ENCODE data around the gene BABAM1.

BABAM1 gene

GRCh38 chr19:17304386-17305215 is 37.4 kb downstream of the BABAM1 start:
- no peak for DNase-seq

DNA sequence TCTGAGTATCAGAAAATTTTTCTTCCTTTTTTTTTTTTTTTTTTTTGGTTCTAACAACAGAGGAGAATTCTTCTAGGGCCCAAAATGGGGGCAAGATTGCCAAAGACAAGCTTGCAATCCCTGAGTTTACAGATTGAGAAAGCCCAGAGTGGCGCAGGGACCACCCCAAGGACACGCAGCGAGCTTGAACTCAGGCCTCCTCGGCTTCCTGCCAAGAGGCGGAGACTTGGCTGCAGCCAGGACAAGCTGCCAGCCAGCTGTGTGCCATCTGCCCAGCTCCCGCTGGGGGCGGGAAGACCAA is 37.9 kb downstream of the BABAM1 start:
- DNase-seq: no peak

GRCh38 chr19:17305517-17306284 is 38.5 kb downstream of the BABAM1 start, which contains the start of gene MRPL34:
Gene MRPL34, plus strand, starts transcription at chr19:17305872. Its CDS starts 21 bp downstream, at chr19:17305893.
- DNase-seq: peak; percentile 99

DNA sequence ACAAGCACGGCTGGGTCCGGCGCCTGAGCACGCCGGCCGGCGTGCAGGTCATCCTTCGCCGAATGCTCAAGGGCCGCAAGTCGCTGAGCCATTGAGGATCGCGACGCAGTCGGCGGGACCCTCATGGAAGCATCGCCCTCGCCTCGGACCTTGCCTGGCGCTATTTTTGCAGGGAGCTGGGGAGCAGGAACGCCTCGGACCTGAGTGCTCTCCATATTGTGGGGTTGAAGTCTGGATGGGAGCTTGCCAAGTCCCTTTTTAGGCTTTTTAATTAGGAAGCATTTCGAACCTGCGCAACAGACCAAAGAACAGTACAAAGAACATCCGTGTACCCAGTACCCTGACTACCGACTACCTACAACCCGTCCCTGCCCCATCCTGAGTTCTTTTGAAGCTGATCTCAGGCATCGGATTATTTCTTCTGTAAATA is 39.1 kb downstream of the BABAM1 start:
- no peak for DNase-seq

DNA sequence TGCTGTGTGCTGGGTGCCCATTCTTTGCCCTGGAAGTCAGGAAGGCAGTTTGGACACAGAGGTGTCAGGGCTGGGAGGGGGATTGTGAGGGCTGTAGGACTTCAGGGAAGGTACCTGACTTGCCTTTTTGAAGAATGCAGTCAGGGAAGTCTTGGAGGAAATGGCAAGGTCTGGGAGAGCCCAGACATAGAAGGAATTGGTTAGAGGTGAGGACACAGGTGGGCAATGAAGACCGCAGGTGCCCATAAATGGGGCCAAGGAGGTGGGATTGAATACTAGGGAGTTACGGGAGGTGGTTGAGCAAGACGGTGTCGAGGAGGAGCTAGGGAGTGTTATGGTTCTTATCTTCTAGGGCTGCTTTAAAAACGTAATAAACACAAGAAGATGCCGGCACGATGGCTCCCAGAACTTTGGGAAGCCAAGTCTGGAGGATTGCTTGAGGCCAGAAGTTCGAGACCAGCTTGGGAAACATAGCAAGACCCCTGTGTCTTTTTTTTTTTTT is 40.7 kb downstream of the BABAM1 start:
- no peak for DNase-seq

- DNase-seq: peak; percentile 100
Measured at GRCh38 chr19:17309198-17309964, 42.1 kb downstream of the BABAM1 start, which contains the start of gene DDA1. Gene DDA1, plus strand, starts transcription at chr19:17309563. Its CDS starts 92 bp downstream, at chr19:17309655.

- DNase-seq: no peak
Measured at GRCh38 chr19:17309965-17310461, 42.8 kb downstream of the BABAM1 start.

GRCh38 chr19:17311455-17312188 is 44.4 kb downstream of the BABAM1 start:
- no peak for DNase-seq

DNA sequence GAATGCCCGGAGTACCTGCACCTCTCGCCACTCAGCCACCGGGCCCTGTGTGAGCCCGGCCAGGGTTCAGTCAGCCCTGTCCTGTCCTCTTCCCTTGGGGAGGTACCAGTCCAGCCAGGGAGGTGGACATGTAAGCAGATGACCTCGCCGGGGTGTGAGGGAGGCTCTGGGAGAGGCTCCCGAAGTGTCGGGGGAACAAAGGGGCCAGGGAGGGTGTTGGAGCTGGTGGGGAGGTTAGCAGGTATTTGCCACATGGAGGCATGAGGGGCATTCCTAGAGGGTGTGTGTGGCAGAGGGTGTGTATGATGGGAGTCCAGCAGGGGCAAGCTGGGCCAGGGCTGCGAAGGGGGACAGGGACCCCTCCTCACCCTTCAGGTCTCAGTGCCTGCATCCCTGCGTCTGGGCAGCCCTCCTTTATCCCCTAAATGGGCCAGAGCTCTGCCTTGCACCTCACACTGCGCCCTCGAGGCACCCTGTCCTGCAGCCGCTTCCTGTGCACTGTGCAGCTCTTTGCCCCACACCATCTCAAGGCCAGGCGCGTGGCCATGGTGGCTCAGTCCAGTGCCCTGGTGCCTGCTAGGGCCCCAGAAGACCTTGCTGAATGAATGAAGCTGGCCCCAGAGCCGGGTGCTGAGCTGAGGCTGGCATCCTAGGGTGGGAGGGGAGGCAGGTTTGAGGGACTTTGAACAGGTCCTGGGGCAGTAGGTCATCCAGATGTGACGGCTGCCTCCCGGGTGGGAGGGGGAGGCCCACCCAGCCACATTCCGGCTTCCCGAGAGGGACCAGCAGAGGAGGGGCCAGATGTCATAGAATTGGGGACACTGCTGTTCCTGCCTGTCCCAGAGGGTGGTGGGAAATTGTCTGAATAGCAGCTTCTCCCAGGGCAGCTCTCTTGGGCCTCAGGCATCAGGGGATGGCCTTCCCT is 45.2 kb downstream of the BABAM1 start:
- no peak for DNase-seq

GRCh38 chr19:17314007-17314593 is 46.9 kb downstream of the BABAM1 start:
- no peak for DNase-seq

DNA sequence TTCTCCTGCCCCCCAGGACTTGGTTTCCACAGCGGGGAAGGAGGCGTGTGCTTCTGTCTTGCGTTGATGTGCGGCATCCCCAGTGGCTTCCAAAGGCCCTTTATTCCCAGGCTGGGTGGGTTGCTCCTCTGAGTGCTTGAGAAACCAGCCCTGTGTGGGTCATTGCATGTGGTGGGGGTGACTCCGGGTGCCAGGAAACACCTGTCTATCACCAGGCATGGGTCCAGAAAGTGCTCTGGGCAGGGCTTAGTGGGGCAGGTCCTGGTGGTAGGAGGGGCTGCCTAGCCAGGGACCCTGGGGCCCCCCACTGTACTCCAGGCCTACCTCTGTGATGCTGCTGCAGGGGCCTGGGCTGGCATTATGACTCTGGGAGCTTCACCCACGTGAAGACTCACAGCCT is 51.7 kb downstream of the BABAM1 start:
- DNase-seq: no peak

- no peak for DNase-seq
Measured at GRCh38 chr19:17319473-17320238, 52.4 kb downstream of the BABAM1 start.

DNA sequence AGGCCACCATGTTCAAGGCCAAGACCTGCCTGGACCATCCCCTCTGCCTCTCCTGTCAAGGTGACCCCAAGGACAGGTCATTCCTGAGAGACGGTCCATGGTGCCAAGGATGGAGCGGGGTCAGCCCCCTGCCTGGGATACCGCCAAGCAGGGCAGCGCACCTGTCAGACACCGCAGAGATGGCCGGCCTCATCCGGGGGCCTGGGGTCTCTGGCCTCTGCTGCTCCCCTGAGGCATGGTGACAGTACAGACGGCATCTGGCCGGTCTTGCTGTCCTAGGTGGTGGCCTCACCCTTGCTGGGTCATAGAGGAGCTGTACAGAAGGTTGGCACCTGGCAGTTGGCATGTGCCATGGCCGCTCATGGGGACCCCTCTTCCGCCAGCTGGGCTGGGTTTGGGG is 53.2 kb downstream of the BABAM1 start:
- no peak for DNase-seq

DNA sequence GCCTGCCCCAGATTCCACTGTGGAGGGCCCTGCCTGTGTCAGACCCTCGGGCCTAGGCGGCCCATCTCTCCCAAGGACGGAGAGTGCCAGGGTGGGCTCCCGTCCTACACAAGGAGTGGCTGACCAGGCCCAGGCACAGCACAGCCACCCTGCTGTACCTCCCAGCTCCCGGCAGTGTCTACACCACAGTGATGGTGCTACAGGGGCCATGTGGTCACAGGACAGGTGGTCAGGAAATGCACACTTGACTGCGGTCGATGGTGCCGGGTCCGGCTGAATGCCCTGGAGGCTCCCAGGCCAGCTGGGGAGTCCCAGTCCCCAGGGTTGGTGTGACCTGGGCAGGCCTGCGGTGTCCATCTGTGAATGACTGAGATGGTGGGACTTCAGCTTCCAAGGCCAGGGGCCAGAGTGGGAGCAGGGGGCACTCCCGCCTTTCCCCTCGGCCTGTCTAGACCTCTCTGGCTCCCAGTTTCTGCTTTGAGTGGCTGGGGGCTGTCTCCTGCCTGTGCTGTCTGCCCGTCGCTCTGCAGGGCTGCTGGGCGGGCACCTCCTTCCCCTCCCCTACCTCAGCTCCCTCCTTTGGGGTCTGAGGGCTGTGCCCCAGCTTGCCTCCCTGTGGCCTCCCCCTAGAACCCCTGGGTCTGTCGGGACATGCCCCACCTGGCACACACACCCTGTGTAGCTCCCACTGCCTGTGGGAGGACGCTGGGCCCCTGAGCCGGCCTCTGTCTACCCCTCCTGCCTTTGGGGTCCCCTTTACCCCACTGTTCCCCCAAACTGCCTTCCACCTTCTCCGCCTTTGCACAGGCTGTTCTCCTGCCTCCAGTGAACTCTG is 54.6 kb downstream of the BABAM1 start:
- no peak for DNase-seq

GRCh38 chr19:17322854-17323253 is 55.6 kb downstream of the BABAM1 start:
- no peak for DNase-seq

DNA sequence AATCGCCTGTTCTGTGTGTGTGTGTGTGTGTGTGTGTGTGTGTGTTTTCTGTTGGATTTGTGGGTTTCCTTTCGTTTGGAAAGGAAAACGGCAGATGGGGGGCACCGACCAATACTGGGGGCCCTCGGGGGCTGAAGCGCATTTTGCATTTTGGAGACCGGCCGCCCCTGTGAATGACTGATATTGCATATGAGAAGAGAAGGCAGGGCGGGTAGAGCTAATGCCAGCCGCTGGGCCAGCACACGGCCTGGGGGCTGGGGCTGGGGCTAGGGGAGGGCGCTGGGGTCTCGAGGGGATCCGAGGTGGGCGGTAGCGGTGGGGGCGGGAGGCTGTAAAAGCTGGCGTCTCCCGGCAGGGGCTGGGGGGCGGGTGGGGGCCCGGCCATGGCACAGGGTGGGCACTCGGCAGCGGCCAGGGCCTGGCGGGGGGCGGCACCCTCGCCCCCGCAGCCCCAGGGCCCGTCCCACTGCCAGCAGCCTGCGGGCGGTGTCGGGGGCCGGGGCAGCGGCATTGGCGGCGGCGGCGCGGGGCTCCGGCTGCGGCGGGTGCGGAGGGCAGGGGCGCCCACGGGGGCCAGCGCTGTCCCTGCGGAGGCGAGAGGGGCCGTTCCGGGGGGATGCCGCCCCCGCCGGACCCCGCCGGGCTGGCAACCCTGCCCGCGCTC is 56.2 kb downstream of the BABAM1 start:
- no peak for DNase-seq

DNA sequence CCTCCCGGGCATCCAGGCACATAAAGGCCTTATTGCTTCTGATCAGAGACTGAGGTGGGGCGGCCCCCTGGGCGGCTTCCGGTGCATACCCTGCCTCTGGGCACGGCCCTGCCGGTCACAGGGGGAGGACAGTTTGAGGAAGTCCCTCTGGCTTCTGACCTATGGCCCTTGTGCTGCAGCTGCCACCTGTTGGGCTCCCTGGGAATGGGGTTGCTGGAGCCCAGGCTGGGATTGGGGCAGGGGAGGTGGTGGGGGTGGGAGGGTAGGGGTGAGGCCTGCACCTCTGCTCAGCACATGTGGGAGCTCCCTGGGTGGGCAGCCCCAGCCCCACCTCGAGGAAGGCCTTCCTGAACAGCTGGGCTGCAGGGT is 56.7 kb downstream of the BABAM1 start:
- DNase-seq: no peak

DNA sequence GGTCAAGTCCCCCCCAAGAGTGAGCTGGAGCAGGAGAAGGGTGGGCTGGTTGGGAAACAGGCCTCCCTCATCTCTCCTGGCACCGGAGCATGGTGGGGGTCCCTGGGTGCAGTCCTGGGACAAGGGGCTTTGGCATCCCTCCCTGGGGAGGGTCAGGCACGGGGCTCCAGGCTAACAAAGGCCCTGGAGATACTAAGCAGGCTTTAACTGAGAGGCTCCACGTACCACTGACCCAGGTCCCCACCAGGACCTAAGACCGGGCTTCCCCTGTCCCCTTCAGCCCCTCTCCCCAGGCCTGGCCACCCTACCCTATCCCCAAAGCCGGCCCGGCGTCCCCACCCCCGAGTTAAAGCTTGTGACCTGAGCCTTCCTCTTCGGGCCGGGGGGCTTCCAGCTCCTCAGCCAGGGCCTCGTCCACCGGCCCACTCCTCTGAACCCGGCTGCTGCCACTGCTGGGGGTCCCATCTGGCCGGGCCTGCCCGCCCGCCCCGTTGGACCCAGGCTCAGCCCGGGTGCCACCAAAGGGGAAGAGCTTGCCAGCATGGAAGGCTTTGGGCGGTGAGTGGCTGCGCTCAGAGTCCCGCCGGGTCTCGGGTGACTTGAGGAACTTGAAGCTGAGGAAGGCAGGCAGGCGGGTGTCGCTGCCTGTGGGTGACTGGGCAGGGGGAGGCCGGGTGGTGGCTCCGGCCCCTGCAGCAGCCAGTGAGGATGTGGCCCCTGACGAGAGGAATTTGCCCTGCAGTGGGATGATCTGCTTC is 57.3 kb downstream of the BABAM1 start:
- no peak for DNase-seq

Data from activated CD4-positive, alpha-beta T cell treated with anti-CD3 and anti-CD28 coated beads, Interleukin-2, amount 50 U/mL, for 16 hours (primary cell).